ENCODE results near the gene SLC15A1.

The SLC15A1 gene

GRCh38 chr13:98743377-98743776 lies 9.1 kb downstream of the SLC15A1 start:
- Histone ChIP-seq H4K5ac (ENCODE audit: low read length) (no peak overlapping the region), H2BK15ac (replicated peaks; ENCODE audit: low read depth) (no peak overlapping the region), H3K79me1 (ENCODE audit: low read length) (no peaks in the 10 kb centered on the region), H3K4me2 (ENCODE audit: low read length) (no peak overlapping the region), H3K27ac (ENCODE audit: low read depth, low read length) (no peak overlapping the region), H3K27me3 (ENCODE audit: insufficient read depth, low read length, poor library complexity) (no peaks in the 10 kb centered on the region), H3K4me1 (ENCODE audit: control insufficient read depth, low read depth, low read length) (no peaks in the 10 kb centered on the region), H3K18ac (ENCODE audit: low read length) (no peak overlapping the region), H2BK120ac (ENCODE audit: low read depth, low read length) (no peak overlapping the region), H2BK5ac (ENCODE audit: low read length) (no peak overlapping the region), H3K56ac (ENCODE audit: low read length) (no peak overlapping the region), H2AK5ac (ENCODE audit: low read length) (no peak overlapping the region), H4K8ac (ENCODE audit: low read depth, low read length) (no peak overlapping the region), H3K23ac (ENCODE audit: low read length) (no peak overlapping the region), H3K4ac (ENCODE audit: low read depth, low read length) (no peak overlapping the region), H3K9ac (ENCODE audit: low read length) (no peak overlapping the region), H3K36me3 (ENCODE audit: control insufficient read depth, insufficient read depth, low read length) (no peaks in the 10 kb centered on the region), H3K4me3 (ENCODE audit: low read length) (no peak overlapping the region), H3K79me2 (ENCODE audit: control insufficient read depth, insufficient read depth, low read length) (no peaks in the 10 kb centered on the region)
- DNase-seq = no peak
- no CpG with 5 or more reads among the region's 2 CpGs for WGBS (ENCODE audit: extremely low coverage, insufficient coverage, low lambda C conversion rate)

GRCh38 chr13:98742961-98743360 lies 9.5 kb downstream of the SLC15A1 start:
- H3K9ac ChIP-seq (ENCODE audit: low read length) = no peak overlapping the region
- no peak overlapping the region for H3K27ac ChIP-seq (ENCODE audit: low read depth, low read length)
- H4K8ac ChIP-seq (ENCODE audit: low read depth, low read length) = no peak overlapping the region
- H3K4me2 ChIP-seq (ENCODE audit: low read length) = no peak overlapping the region
- no peak overlapping the region for H2AK5ac ChIP-seq (ENCODE audit: low read length)
- H4K5ac ChIP-seq (ENCODE audit: low read length) = no peak overlapping the region
- H3K79me2 ChIP-seq (ENCODE audit: control insufficient read depth, insufficient read depth, low read length) = no peaks in the 10 kb centered on the region
- H2BK15ac ChIP-seq (replicated peaks; ENCODE audit: low read depth) = no peak overlapping the region
- H2BK120ac ChIP-seq (ENCODE audit: low read depth, low read length) = no peak overlapping the region
- H3K27me3 ChIP-seq (ENCODE audit: insufficient read depth, low read length, poor library complexity) = no peaks in the 10 kb centered on the region
- DNase-seq = no peak
- no peak overlapping the region for H3K18ac ChIP-seq (ENCODE audit: low read length)
- no peaks in the 10 kb centered on the region for H3K79me1 ChIP-seq (ENCODE audit: low read length)
- no peak overlapping the region for H2BK5ac ChIP-seq (ENCODE audit: low read length)
- H3K4ac ChIP-seq (ENCODE audit: low read depth, low read length) = no peak overlapping the region
- H3K23ac ChIP-seq (ENCODE audit: low read length) = no peak overlapping the region
- no peak overlapping the region for H3K4me3 ChIP-seq (ENCODE audit: low read length)
- no CpG with 5 or more reads among the region's 5 CpGs for WGBS (ENCODE audit: extremely low coverage, insufficient coverage, low lambda C conversion rate)
- H3K36me3 ChIP-seq (ENCODE audit: control insufficient read depth, insufficient read depth, low read length) = no peaks in the 10 kb centered on the region
- no peak overlapping the region for H3K56ac ChIP-seq (ENCODE audit: low read length)
- H3K4me1 ChIP-seq (ENCODE audit: control insufficient read depth, low read depth, low read length) = no peaks in the 10 kb centered on the region

GRCh38 chr13:98741741-98742435 lies 10.6 kb downstream of the SLC15A1 start:
- Histone ChIP-seq H3K4me3 (ENCODE audit: low read length) (no peak overlapping the region), H3K9ac (ENCODE audit: low read length) (no peak overlapping the region), H2BK15ac (replicated peaks; ENCODE audit: low read depth) (no peak overlapping the region), H3K27me3 (ENCODE audit: insufficient read depth, low read length, poor library complexity) (no peaks in the 10 kb centered on the region), H3K4ac (ENCODE audit: low read depth, low read length) (no peak overlapping the region), H3K79me2 (ENCODE audit: control insufficient read depth, insufficient read depth, low read length) (no peaks in the 10 kb centered on the region), H2BK120ac (ENCODE audit: low read depth, low read length) (no peak overlapping the region), H3K56ac (ENCODE audit: low read length) (no peak overlapping the region), H3K23ac (ENCODE audit: low read length) (no peak overlapping the region), H3K27ac (ENCODE audit: low read depth, low read length) (no peak overlapping the region), H3K79me1 (ENCODE audit: low read length) (no peaks in the 10 kb centered on the region), H3K36me3 (ENCODE audit: control insufficient read depth, insufficient read depth, low read length) (no peaks in the 10 kb centered on the region), H3K4me2 (ENCODE audit: low read length) (no peak overlapping the region), H2AK5ac (ENCODE audit: low read length) (no peak overlapping the region), H4K5ac (ENCODE audit: low read length) (no peak overlapping the region), H2BK5ac (ENCODE audit: low read length) (no peak overlapping the region), H3K18ac (ENCODE audit: low read length) (no peak overlapping the region), H4K8ac (ENCODE audit: low read depth, low read length) (no peak overlapping the region), H3K4me1 (ENCODE audit: control insufficient read depth, low read depth, low read length) (no peaks in the 10 kb centered on the region)
- WGBS (ENCODE audit: extremely low coverage, insufficient coverage, low lambda C conversion rate) = no CpG with 5 or more reads among the region's 14 CpGs
- no peak for DNase-seq

- Histone ChIP-seq H3K4me2 (ENCODE audit: low read length) (no peak overlapping the region), H3K36me3 (ENCODE audit: control insufficient read depth, insufficient read depth, low read length) (no peaks in the 10 kb centered on the region), H3K18ac (ENCODE audit: low read length) (no peak overlapping the region), H3K56ac (ENCODE audit: low read length) (no peak overlapping the region), H3K4ac (ENCODE audit: low read depth, low read length) (no peak overlapping the region), H3K79me2 (ENCODE audit: control insufficient read depth, insufficient read depth, low read length) (no peaks in the 10 kb centered on the region), H3K27me3 (ENCODE audit: insufficient read depth, low read length, poor library complexity) (no peaks in the 10 kb centered on the region), H2BK120ac (ENCODE audit: low read depth, low read length) (no peak overlapping the region), H4K5ac (ENCODE audit: low read length) (no peak overlapping the region), H2BK15ac (replicated peaks; ENCODE audit: low read depth) (no peak overlapping the region), H3K4me1 (ENCODE audit: control insufficient read depth, low read depth, low read length) (no peaks in the 10 kb centered on the region), H3K9ac (ENCODE audit: low read length) (no peak overlapping the region), H3K79me1 (ENCODE audit: low read length) (no peaks in the 10 kb centered on the region), H2BK5ac (ENCODE audit: low read length) (no peak overlapping the region), H3K4me3 (ENCODE audit: low read length) (no peak overlapping the region), H3K23ac (ENCODE audit: low read length) (no peak overlapping the region), H3K27ac (ENCODE audit: low read depth, low read length) (no peak overlapping the region), H2AK5ac (ENCODE audit: low read length) (no peak overlapping the region), H4K8ac (ENCODE audit: low read depth, low read length) (no peak overlapping the region)
- WGBS (ENCODE audit: extremely low coverage, insufficient coverage, low lambda C conversion rate) = no CpG with 5 or more reads among the region's 8 CpGs
- no peak for DNase-seq
Measured at GRCh38 chr13:98740131-98740530, 12.3 kb downstream of the SLC15A1 start.

- H4K8ac ChIP-seq (ENCODE audit: low read depth, low read length) = no peak overlapping the region
- H3K4me2 ChIP-seq (ENCODE audit: low read length) = no peak overlapping the region
- no peaks in the 10 kb centered on the region for H3K27me3 ChIP-seq (ENCODE audit: insufficient read depth, low read length, poor library complexity)
- no peak for DNase-seq
- no CpG with 5 or more reads among the region's 1 CpG for WGBS (ENCODE audit: extremely low coverage, insufficient coverage, low lambda C conversion rate)
- no peak overlapping the region for H2AK5ac ChIP-seq (ENCODE audit: low read length)
- no peak overlapping the region for H2BK5ac ChIP-seq (ENCODE audit: low read length)
- no peak overlapping the region for H3K23ac ChIP-seq (ENCODE audit: low read length)
- H3K4me3 ChIP-seq (ENCODE audit: low read length) = no peak overlapping the region
- no peaks in the 10 kb centered on the region for H3K36me3 ChIP-seq (ENCODE audit: control insufficient read depth, insufficient read depth, low read length)
- H3K56ac ChIP-seq (ENCODE audit: low read length) = no peak overlapping the region
- H2BK120ac ChIP-seq (ENCODE audit: low read depth, low read length) = no peak overlapping the region
- H3K4me1 ChIP-seq (ENCODE audit: control insufficient read depth, low read depth, low read length) = no peaks in the 10 kb centered on the region
- no peak overlapping the region for H2BK15ac ChIP-seq (replicated peaks; ENCODE audit: low read depth)
- no peak overlapping the region for H4K5ac ChIP-seq (ENCODE audit: low read length)
- H3K27ac ChIP-seq (ENCODE audit: low read depth, low read length) = no peak overlapping the region
- no peak overlapping the region for H3K4ac ChIP-seq (ENCODE audit: low read depth, low read length)
- no peaks in the 10 kb centered on the region for H3K79me2 ChIP-seq (ENCODE audit: control insufficient read depth, insufficient read depth, low read length)
- no peaks in the 10 kb centered on the region for H3K79me1 ChIP-seq (ENCODE audit: low read length)
- H3K18ac ChIP-seq (ENCODE audit: low read length) = no peak overlapping the region
- no peak overlapping the region for H3K9ac ChIP-seq (ENCODE audit: low read length)
Measured at GRCh38 chr13:98738993-98739392, 13.5 kb downstream of the SLC15A1 start.

- Histone ChIP-seq H3K27ac (ENCODE audit: low read depth, low read length) (no peak overlapping the region), H3K18ac (ENCODE audit: low read length) (no peak overlapping the region), H3K4me3 (ENCODE audit: low read length) (no peak overlapping the region), H3K4ac (ENCODE audit: low read depth, low read length) (no peak overlapping the region), H4K5ac (ENCODE audit: low read length) (no peak overlapping the region), H4K8ac (ENCODE audit: low read depth, low read length) (no peak overlapping the region), H2AK5ac (ENCODE audit: low read length) (no peak overlapping the region), H3K4me1 (ENCODE audit: control insufficient read depth, low read depth, low read length) (no peaks in the 10 kb centered on the region), H3K36me3 (ENCODE audit: control insufficient read depth, insufficient read depth, low read length) (no peaks in the 10 kb centered on the region), H3K9ac (ENCODE audit: low read length) (no peak overlapping the region), H3K27me3 (ENCODE audit: insufficient read depth, low read length, poor library complexity) (no peaks in the 10 kb centered on the region), H3K79me2 (ENCODE audit: control insufficient read depth, insufficient read depth, low read length) (no peaks in the 10 kb centered on the region), H3K4me2 (ENCODE audit: low read length) (no peak overlapping the region), H2BK120ac (ENCODE audit: low read depth, low read length) (no peak overlapping the region), H3K23ac (ENCODE audit: low read length) (no peak overlapping the region), H2BK5ac (ENCODE audit: low read length) (no peak overlapping the region), H2BK15ac (replicated peaks; ENCODE audit: low read depth) (no peak overlapping the region), H3K79me1 (ENCODE audit: low read length) (no peaks in the 10 kb centered on the region), H3K56ac (ENCODE audit: low read length) (no peak overlapping the region)
- DNase-seq = peak; percentile 37
Measured at GRCh38 chr13:98738213-98738612, 14.3 kb downstream of the SLC15A1 start.
